CD4-positive, alpha-beta T cell (primary cell): Measurements from ENCODE around the gene RBM38. TPM values are rescaled to one million over a fixed set of nuclear protein-coding genes. Genes with fewer than 3 reads are reported as not detected.
A peak's percentile ranks its signal among the peaks of the same experiment; 100 is the strongest.
"Not testable (repeated sequence)": the region's sequence is repeated elsewhere in the genome, so short reads cannot be mapped to it uniquely, and the experiment has no call there.

Source experiments
- ATAC-seq: fragments of 200-7000 bp; cut with Tn5 transposase; one replicate; pipeline ENCODE4 v1.10.0; 2022; ENCODE audit warnings: mild to moderate bottlenecking; ENCODE audit not compliant: poor library complexity
- CTCF ChIA-PET: fragments of 350-600 bp; sonication (Branson Sonifier 250); formaldehyde crosslinking; loops from one replicate; lab custom pipeline; 2021; ENCODE audit warnings: antibody characterized with exemption, inconsistent platforms; lab: Charles Lee
- POLR2A ChIA-PET: fragments of 350-600 bp; sonication (Branson Sonifier 250); formaldehyde crosslinking; loops from one replicate; lab custom pipeline; 2021; ENCODE audit warnings: antibody characterized with exemption, inconsistent platforms; lab: Charles Lee
- DNase-seq, 14 experiments: peaks; one replicate each; pipeline ENCODE4 v3.0.0-alpha.2; 2013 to 2020; ENCODE audit warnings: mixed read lengths in 2 of 14
- H3K27ac ChIP-seq, 2 donors: one replicate each; pipeline versions ENCODE4 v1.5.1 to v1.7.0; 2013; ENCODE audit warnings: low read length in 2 of 2, low read depth in 1 of 2, mild to moderate bottlenecking in 1 of 2
- H3K27me3 ChIP-seq, 2 experiments: 1 replicate in 1 of 2; 2 replicates in 1 of 2; pipeline versions ENCODE4 v1.6.1 to v1.7.0; 2013; ENCODE audit warnings: low read length in 2 of 2, control low read depth in 1 of 2, mild to moderate bottlenecking in 1 of 2, moderate library complexity in 1 of 2; ENCODE audit not compliant: insufficient read depth in 2 of 2, control insufficient read depth in 1 of 2
- H3K36me3 ChIP-seq: one replicate; pipeline ENCODE4 v1.6.1; 2013; ENCODE audit warnings: low read length, control low read depth; ENCODE audit not compliant: insufficient read depth
- H3K4me1 ChIP-seq: one replicate; pipeline ENCODE4 v1.6.1; 2013; ENCODE audit warnings: low read length, control low read depth; ENCODE audit not compliant: insufficient read depth
- H3K4me3 ChIP-seq: one replicate; pipeline ENCODE4 v1.5.1; 2013; ENCODE audit warnings: mild to moderate bottlenecking, low read length, moderate library complexity
- H3K9me3 ChIP-seq, 2 experiments: 1 replicate in 1 of 2; 2 replicates in 1 of 2; pipeline versions ENCODE4 v1.6.1 to v1.7.0; 2013; ENCODE audit warnings: low read length in 2 of 2, mild to moderate bottlenecking in 2 of 2, control low read depth in 1 of 2, moderate library complexity in 1 of 2; ENCODE audit not compliant: control insufficient read depth in 1 of 2, insufficient read depth in 1 of 2
- H3K27ac Mint-ChIP-seq: one replicate; pipeline ENCODE4 v1.8.0; 2020; ENCODE audit warnings: mixed read lengths
- H3K27me3 Mint-ChIP-seq: one replicate; pipeline ENCODE4 v1.8.0; 2021; ENCODE audit warnings: mixed read lengths
- H3K36me3 Mint-ChIP-seq: one replicate; pipeline ENCODE4 v1.8.0; 2021; ENCODE audit warnings: low read depth, mixed read lengths
- H3K4me1 Mint-ChIP-seq: one replicate; pipeline ENCODE4 v1.8.0; 2021; ENCODE audit warnings: low read depth, mixed read lengths
- H3K4me3 Mint-ChIP-seq: one replicate; pipeline ENCODE4 v1.8.0; 2020; ENCODE audit warnings: mild to moderate bottlenecking, mixed read lengths
- H3K9me3 Mint-ChIP-seq: one replicate; pipeline ENCODE4 v1.8.0; 2020; ENCODE audit warnings: mixed read lengths
- CTCF ChIP-seq: fragments of 200-600 bp; IDR thresholded peaks from one replicate; pipeline ENCODE4 v1.8.0; 2022; ENCODE audit warnings: antibody characterized with exemption, mild to moderate bottlenecking
- intact Hi-C, 2 experiments: fragments of 100-400 bp; cut with DNase I in 1 of 2; cut with micrococcal nuclease in 1 of 2; formaldehyde crosslinking; loops; one replicate each; pipeline versions ENCODE4 v1.15.1 to v1.9.0; 2023 to 2025; cut with DNase I, micrococcal nuclease
- total RNA-seq, 174 experiments: library from RNA in 2 of 174; stranded (reverse) in 2 of 174; gene quantifications; one replicate each; pipeline ENCODE4 v1.2.3 and lab custom pipeline; 2021 to 2026

Gene RBM38
- total RNA-seq, 2 experiments from 2014 or later, result 604 to 645 TPM

DNA sequence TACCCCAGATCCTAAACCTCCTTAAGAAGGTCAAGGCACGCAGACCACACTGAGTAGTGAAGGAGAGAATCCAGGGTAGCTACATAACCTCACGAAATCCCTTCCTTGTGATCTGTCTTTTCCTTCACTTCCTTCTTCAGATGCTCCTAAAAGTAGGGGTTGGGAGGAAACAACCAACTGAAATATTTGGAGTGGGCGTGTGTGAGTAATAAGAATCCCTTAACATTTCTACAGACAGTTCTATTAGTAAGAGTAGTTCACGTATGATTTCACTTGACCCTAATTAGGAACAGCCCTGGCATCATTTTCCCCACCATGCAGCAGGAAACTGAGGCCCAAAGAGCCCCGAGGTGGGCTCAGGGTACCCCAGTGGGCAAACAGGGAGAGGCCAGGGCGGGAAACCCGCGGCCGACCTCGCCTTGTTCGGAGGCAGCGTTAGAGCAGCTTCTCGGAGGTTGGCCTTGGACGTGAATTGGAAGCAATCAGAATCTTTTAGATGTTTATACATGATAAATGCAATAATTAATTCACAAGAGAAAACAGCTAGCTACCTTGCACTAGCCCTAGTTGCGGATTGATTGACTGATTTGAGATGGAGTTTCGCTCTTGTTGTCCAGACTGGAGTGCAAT, 41.0 kb upstream of the RBM38 start:
- TF ChIP-seq CTCF, result no peak
- Histone ChIP-seq H3K36me3 (peaks cover 13% of the 10 kb centered on the region), H3K4me3 (no peak overlapping the region), H3K9me3 (peaks cover 0 to 3% of the 10 kb centered on the region in 2 experiments), H3K27me3 (no peaks in the 10 kb centered on the region), H3K27ac (no peak overlapping the region), H3K4me1 (peaks cover 21% of the 10 kb centered on the region)
- CTCF ChIA-PET, result no interaction called here
- Mint-ChIP-seq H3K4me1 (peaks cover 55% of the 10 kb centered on the region), H3K27me3 (no peaks in the 10 kb centered on the region), H3K9me3 (no peaks in the 10 kb centered on the region), H3K36me3 (peaks cover 41% of the 10 kb centered on the region), H3K4me3 (peak overlapping the region; percentile 84), H3K27ac (peak overlapping the region; percentile 89)
- DNase-seq (peak in 1 of 14 experiments; percentile 20), ATAC-seq (no peak)
- intact Hi-C loops, result loop anchor here in 1 of 2 experiments (5.0 kb wide), 3 partner anchors 357 to 1302 kb away; partner anchors contain the start of genes AURKA, CSTF1 and STX16
- POLR2A ChIA-PET, result interaction anchor here (0.5 to 1.4 kb wide), 3 partner anchors 11 to 41 kb away, joined by 3 read pairs; partner anchors contain the start of gene RBM38

DNA sequence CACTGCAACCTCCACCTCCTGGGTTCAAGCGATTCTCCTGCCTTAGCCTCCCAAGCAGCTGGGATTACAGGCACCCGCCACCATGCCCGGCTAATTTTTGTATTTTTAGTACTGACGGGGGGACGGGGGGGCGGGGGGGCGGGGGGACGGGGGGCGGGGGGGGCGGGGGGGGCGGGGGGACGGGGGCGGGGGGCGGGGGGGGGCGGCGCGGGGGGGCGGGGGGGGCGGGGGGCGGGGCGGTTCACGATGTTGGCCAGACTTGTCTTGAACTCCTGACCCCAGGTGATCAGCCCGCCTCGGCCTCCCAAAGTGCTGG, 40.5 kb upstream of the RBM38 start:
- DNase-seq, H3K9me3 ChIP-seq, H3K9me3 Mint-ChIP-seq, H3K27me3 Mint-ChIP-seq, ATAC-seq, CTCF ChIA-PET, H3K27me3 ChIP-seq: not testable (repeated sequence)
- Mint-ChIP-seq H3K36me3 (peaks cover 41% of the 10 kb centered on the region), H3K4me3 (peak overlapping the region; percentile 94), H3K4me1 (peaks cover 55% of the 10 kb centered on the region), H3K27ac (peak overlapping the region; percentile 89)
- POLR2A ChIA-PET, result interaction anchor here (1.1 kb wide), 1 partner anchor 11 kb away, joined by 3 read pairs; no protein-coding TSS in a partner anchor
- peak overlapping the region; percentile 98 for H3K4me3 ChIP-seq
- peaks cover 21% of the 10 kb centered on the region for H3K4me1 ChIP-seq
- intact Hi-C loops, result loop anchor here in 1 of 2 experiments (5.0 kb wide), 3 partner anchors 357 to 1302 kb away; partner anchors contain the start of genes AURKA, CSTF1 and STX16
- H3K27ac ChIP-seq, result peak overlapping the region; percentile 73 to 74
- H3K36me3 ChIP-seq, result peaks cover 13% of the 10 kb centered on the region

DNA sequence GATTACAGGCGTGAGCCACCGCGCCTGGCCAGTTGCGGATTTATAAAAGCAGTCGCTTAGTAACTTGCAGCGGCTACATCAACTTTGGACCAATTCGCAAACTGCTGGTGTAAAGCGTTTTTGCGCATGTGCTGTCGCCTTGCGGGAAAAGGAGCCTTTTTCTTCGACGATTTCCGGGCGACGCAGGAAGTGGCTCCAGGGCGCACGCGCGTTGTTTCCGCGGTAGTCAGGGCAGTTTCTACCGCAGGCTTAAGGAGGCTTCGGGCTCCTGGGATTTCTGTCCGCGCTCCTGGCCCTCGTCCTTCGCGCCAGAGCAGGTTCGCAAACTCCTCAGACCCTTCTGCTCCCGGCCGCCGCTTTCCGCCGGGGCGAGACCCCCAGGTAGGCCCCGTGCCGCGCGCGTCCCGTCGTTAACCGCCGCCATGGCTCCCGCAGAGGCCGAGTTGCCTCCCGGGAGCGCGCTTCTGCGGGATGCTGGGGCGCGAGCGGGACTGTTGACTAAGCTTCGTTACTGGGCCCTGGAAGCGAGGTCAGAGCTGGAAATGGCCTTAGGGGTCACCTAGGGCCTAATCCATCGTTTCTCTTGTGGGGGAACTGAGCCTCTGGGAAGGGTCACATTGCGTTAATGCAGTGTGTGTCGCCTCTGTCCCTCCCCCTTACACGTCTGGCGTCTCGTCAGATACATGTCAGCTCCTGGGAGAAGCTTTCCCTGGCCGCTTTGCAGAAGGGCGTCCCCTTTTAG, 40.0 kb upstream of the RBM38 start, which contains the start of gene RAE1:
Gene RAE1, plus strand, starts transcription at position 214 of the 742 bp plus-strand sequence. CDS start 2,784 bp downstream, outside the sequence.
- CTCF ChIA-PET, result no interaction called here
- POLR2A ChIA-PET, result interaction anchor here (1.1 to 1.2 kb wide), 2 partner anchors 12 to 47 kb away, joined by 3 read pairs; no protein-coding TSS in a partner anchor
- no peak for TF ChIP-seq CTCF
- Mint-ChIP-seq H3K27me3 (no peaks in the 10 kb centered on the region), H3K27ac (peak within 1 kb of the TSS; percentile 89), H3K4me3 (peak within 1 kb of the TSS; percentile 94), H3K9me3 (no peaks in the 10 kb centered on the region), H3K4me1 (peaks cover 55% of the 10 kb centered on the region), H3K36me3 (peaks cover 41% of the 10 kb centered on the region)
- H3K9me3 ChIP-seq, result peaks cover 0 to 3% of the 10 kb centered on the region in 2 experiments
- H3K4me1 ChIP-seq, result peaks cover 21% of the 10 kb centered on the region
- intact Hi-C loops, result loop anchor here in 1 of 2 experiments (5.0 kb wide), 3 partner anchors 356 to 1301 kb away; partner anchors contain the start of genes AURKA, CSTF1 and STX16
- DNase-seq (peak; percentile 82 to 97 (median 89)), ATAC-seq (peak; percentile 82)
- peak within 1 kb of the TSS; percentile 73 to 74 for H3K27ac ChIP-seq
- H3K27me3 ChIP-seq, result no peaks in the 10 kb centered on the region
- H3K4me3 ChIP-seq, result peak within 1 kb of the TSS; percentile 98
- H3K36me3 ChIP-seq, result peaks cover 13% of the 10 kb centered on the region
